ENCODE measurements around the gene PSKH1. TPM values are rescaled to one million over a fixed set of nuclear protein-coding genes. Genes with fewer than 3 reads are reported as not detected.

PSKH1 gene
- total RNA-seq, 2 experiments from 2014 or later: 11.4 to 13.3 TPM

DNA sequence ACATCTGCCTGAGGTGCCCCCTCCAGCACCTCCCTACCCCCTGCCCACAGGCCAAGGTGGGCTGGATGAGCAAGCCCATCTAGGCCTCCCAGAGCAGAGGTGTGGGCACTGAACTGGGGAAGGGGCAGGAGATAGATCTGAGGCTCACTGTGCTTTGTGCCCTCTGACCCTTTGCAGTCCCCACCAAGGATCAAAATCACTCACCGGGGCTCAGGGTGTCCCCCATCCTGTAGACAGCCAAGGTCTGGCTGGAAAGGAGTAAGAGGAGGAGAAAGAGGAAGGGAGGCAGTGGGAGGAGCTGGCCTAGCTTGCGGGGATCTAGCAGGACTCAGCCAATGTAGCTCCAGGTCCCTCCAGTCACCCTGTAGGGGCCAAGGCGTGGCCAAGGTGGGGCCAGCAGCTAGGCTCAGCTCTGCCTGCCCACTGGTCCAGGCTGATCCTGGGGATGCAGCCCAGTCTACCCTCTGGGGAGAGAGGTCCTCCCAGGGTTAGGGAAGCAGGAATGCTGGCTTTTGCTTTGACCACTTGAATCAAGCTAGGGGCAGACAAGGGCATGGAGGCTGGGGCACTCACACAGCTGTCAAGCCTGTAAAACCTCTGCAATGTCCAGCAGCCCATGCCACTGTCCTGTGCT, 73.6 kb downstream of the PSKH1 start:
- ATAC-seq (ENCODE audit: poor library complexity): no peak
- no peaks in the 10 kb centered on the region for H3K27me3 Mint-ChIP-seq
- Histone ChIP-seq H3K27me3 (ENCODE audit: control insufficient read depth in 1 of 2, insufficient read depth in 2 of 2, low read length in 2 of 2) (no peaks in the 10 kb centered on the region), H3K9me3 (ENCODE audit: control insufficient read depth in 1 of 2, insufficient read depth in 1 of 2, low read length in 2 of 2) (no peaks in the 10 kb centered on the region), H3K4me3 (ENCODE audit: low read length) (peak overlapping the region; percentile 66), H3K4me1 (ENCODE audit: insufficient read depth, low read length) (peaks cover 25% of the 10 kb centered on the region), H3K36me3 (ENCODE audit: insufficient read depth, low read length) (peaks cover 2% of the 10 kb centered on the region), H3K27ac (ENCODE audit: low read depth in 1 of 2, low read length in 2 of 2) (no peak overlapping the region)
- H3K36me3 Mint-ChIP-seq (ENCODE audit: low read depth): peaks cover 10% of the 10 kb centered on the region
- H3K27ac Mint-ChIP-seq: peak overlapping the region; percentile 83
- H3K4me1 Mint-ChIP-seq (ENCODE audit: low read depth): peaks cover 24% of the 10 kb centered on the region
- ChIA-PET CTCF (no interaction called here), POLR2A (interaction anchor here (1.6 to 4.9 kb wide), 2 partner anchors 30 to 32 kb away, joined by 4 to 36 read pairs; partner anchors contain the start of genes DPEP2 and PSMB10)
- peak overlapping the region; percentile 98 for H3K4me3 Mint-ChIP-seq
- intact Hi-C loops (cut with DNase I, micrococcal nuclease): no loop called here
- TF ChIP-seq, protein P1, sequence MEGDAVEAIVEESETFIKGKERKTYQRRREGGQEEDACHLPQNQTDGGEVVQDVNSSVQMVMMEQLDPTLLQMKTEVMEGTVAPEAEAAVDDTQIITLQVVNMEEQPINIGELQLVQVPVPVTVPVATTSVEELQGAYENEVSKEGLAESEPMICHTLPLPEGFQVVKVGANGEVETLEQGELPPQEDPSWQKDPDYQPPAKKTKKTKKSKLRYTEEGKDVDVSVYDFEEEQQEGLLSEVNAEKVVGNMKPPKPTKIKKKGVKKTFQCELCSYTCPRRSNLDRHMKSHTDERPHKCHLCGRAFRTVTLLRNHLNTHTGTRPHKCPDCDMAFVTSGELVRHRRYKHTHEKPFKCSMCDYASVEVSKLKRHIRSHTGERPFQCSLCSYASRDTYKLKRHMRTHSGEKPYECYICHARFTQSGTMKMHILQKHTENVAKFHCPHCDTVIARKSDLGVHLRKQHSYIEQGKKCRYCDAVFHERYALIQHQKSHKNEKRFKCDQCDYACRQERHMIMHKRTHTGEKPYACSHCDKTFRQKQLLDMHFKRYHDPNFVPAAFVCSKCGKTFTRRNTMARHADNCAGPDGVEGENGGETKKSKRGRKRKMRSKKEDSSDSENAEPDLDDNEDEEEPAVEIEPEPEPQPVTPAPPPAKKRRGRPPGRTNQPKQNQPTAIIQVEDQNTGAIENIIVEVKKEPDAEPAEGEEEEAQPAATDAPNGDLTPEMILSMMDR (IDR thresholded peaks at IDR 0.05): no peak
- DNase-seq: no peak
- H3K9me3 Mint-ChIP-seq: no peaks in the 10 kb centered on the region

DNA sequence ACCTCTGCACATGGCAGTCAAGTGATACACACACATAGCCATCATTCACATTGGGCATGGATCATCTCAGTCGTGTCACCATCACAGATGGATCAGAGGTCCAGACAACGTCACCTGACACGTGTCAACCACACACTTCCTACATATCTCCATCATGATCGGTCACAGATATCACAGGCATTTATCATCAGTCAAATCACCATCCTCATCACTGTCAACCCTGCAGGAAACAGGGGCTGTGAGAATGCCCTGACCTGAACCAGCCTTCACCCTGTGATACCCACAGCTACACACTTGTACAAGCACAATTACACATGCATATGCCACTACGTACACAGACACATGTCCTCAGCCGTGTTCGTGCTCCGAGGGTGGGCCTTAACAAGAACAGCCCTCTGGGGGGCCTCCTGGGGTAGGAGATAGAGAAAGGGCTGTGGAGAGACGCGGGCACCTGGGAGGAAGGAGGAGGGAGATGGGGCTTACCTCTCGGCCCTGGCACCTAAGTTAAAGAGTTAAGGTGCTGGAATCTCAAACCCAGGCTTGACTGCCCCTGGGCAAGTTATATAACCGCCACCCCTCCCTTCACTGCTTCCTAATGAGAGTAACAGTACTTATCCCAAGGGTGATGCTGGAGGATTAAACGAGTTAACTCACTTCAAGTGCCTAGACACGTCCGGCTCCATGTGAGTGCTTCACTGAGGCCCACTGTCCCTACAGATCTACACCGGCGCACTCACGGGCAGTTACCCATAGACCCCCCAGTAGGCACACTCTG, 74.3 kb downstream of the PSKH1 start:
- H3K4me3 Mint-ChIP-seq: peak overlapping the region; percentile 98

DNA sequence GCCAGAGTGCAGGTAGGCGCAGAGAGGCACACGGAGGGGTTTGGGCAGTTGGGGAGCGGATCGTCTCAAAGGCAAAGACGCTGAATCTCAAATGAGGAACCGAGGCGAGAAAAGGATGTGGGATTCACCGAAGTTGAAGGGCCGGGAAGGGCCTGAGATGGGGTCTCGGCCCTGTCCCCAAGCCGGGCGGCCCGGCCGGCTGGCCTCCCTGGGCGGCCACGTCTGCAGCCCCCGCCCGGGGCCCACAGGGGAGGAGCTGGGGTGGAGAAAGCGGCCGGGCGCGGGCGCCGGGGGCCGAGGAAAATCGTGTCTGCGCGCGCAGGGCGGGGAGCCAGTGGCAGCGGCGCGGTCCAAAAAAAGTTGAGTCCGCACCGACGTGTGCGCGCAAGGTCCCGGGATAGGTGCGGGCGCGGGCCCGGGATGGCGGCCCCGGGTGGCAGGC, 74.9 kb downstream of the PSKH1 start:
- H3K36me3 Mint-ChIP-seq (ENCODE audit: low read depth): peaks cover 5% of the 10 kb centered on the region
- H3K27me3 ChIP-seq (ENCODE audit: control insufficient read depth in 1 of 2, insufficient read depth in 2 of 2, low read length in 2 of 2): no peaks in the 10 kb centered on the region
- no peaks in the 10 kb centered on the region for H3K9me3 ChIP-seq (ENCODE audit: control insufficient read depth in 1 of 2, insufficient read depth in 1 of 2, low read length in 2 of 2)
- H3K4me3 ChIP-seq (ENCODE audit: low read length): peak overlapping the region; percentile 66
- H3K4me1 ChIP-seq (ENCODE audit: insufficient read depth, low read length): peaks cover 25% of the 10 kb centered on the region
- TF ChIP-seq, protein P1 (IDR thresholded peaks at IDR 0.05): no peak
- peak overlapping the region; percentile 98 for H3K4me3 Mint-ChIP-seq
- H3K36me3 ChIP-seq (ENCODE audit: insufficient read depth, low read length): no peaks in the 10 kb centered on the region
- peak overlapping the region; percentile 83 for H3K27ac Mint-ChIP-seq
- DNase-seq (peak in 5 of 14 experiments; percentile 12 to 58 (median 40)), ATAC-seq (ENCODE audit: poor library complexity) (peak; percentile 13)
- H3K4me1 Mint-ChIP-seq (ENCODE audit: low read depth): peaks cover 24% of the 10 kb centered on the region
- POLR2A ChIA-PET: interaction anchor here (0.8 to 4.9 kb wide), 5 partner anchors 31 to 95 kb away, joined by 3 to 36 read pairs (median 3); partner anchors contain the start of genes CTRL, EDC4 and PSMB10
- no peaks in the 10 kb centered on the region for H3K9me3 Mint-ChIP-seq
- no peaks in the 10 kb centered on the region for H3K27me3 Mint-ChIP-seq
- H3K27ac ChIP-seq (ENCODE audit: low read depth in 1 of 2, low read length in 2 of 2): no peak overlapping the region
- CTCF ChIA-PET: interaction anchor here (0.8 to 1.3 kb wide), 2 partner anchors 26 to 55 kb away, joined by 3 to 4 read pairs; partner anchors contain the start of genes DDX28 and DUS2
- intact Hi-C loops (cut with DNase I, micrococcal nuclease): loop anchor here (1.0 to 2.0 kb wide), 4 partner anchors 15 to 32 kb away; partner anchors contain the start of gene PSMB10 (in 2 of the 2)

More for the DNA sequence above, 74.3 kb downstream of the PSKH1 start:
- Mint-ChIP-seq H3K27me3 (no peaks in the 10 kb centered on the region), H3K9me3 (no peaks in the 10 kb centered on the region), H3K27ac (peak overlapping the region; percentile 83), H3K36me3 (ENCODE audit: low read depth) (peaks cover 10% of the 10 kb centered on the region), H3K4me1 (ENCODE audit: low read depth) (peaks cover 24% of the 10 kb centered on the region)
- TF ChIP-seq, protein P1 (IDR thresholded peaks at IDR 0.05): no peak
- Histone ChIP-seq H3K27ac (ENCODE audit: low read depth in 1 of 2, low read length in 2 of 2) (no peak overlapping the region), H3K4me1 (ENCODE audit: insufficient read depth, low read length) (peaks cover 25% of the 10 kb centered on the region), H3K36me3 (ENCODE audit: insufficient read depth, low read length) (peaks cover 2% of the 10 kb centered on the region), H3K27me3 (ENCODE audit: control insufficient read depth in 1 of 2, insufficient read depth in 2 of 2, low read length in 2 of 2) (no peaks in the 10 kb centered on the region), H3K9me3 (ENCODE audit: control insufficient read depth in 1 of 2, insufficient read depth in 1 of 2, low read length in 2 of 2) (no peaks in the 10 kb centered on the region), H3K4me3 (ENCODE audit: low read length) (peak overlapping the region; percentile 66)
- POLR2A ChIA-PET: interaction anchor here (0.8 to 4.9 kb wide), 3 partner anchors 31 to 94 kb away, joined by 3 to 36 read pairs (median 3); partner anchors contain the start of genes EDC4 and PSMB10
- DNase-seq: peak in 5 of 14 experiments; percentile 10 to 59 (median 31)
- intact Hi-C loops (cut with DNase I, micrococcal nuclease): no loop called here
- CTCF ChIA-PET: interaction anchor here (0.8 to 1.3 kb wide), 2 partner anchors 25 to 56 kb away, joined by 3 to 4 read pairs; partner anchors contain the start of genes DDX28 and DUS2
- ATAC-seq (ENCODE audit: poor library complexity): no peak

Measured in CD4-positive, alpha-beta T cell (primary cell).